ENCODE data around the gene FNDC4. TPM values are rescaled to one million over a fixed set of nuclear protein-coding genes. Genes with fewer than 3 reads are reported as not detected.

The FNDC4 gene
- polyA plus RNA-seq, 1 donor from 2014 or later: 68.2 TPM

DNA sequence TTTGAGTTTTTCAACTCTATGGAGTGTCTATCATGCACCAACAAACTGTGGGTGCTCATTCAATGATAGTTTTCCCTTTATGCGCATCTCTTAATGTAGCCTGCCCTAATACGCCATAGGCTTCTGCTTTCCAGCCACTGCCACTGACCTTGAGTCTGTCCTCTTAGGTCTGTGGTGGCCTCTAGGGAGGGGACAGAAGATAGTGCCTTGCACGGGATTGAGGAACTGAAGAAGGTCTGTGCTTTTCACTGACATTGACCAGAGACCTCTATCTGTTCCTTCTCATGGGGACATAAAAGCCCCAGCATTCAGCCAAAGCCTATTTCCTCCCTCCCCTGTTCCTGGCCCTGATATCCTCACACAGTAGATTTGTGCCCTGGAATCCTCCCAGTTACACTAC is 4.0 kb upstream of the FNDC4 start:
- Histone ChIP-seq H3F3A (ENCODE audit: insufficient read depth, low read length, poor library complexity, severe bottlenecking) (no peaks in the 10 kb centered on the region), H3K4me2 (ENCODE audit: low read length) (no peak overlapping the region), H3K9me2 (ENCODE audit: insufficient read depth, low read length) (no peaks in the 10 kb centered on the region), H3K36me3 (ENCODE audit: insufficient read depth, low read length) (no peaks in the 10 kb centered on the region), H3K27ac (ENCODE audit: low read length) (no peak overlapping the region), H4K20me1 (ENCODE audit: insufficient read depth) (no peaks in the 10 kb centered on the region), H3K4me3 (ENCODE audit: low read length) (no peak overlapping the region), H3K9me3 (ENCODE audit: low read length) (no peaks in the 10 kb centered on the region), H2AFZ (ENCODE audit: low read depth, low read length) (no peak overlapping the region), H3K9ac (ENCODE audit: low read length) (no peak overlapping the region), H3K27me3 (ENCODE audit: insufficient read depth, low read depth, low read length) (peaks cover 7% of the 10 kb centered on the region), H3K79me2 (replicated peaks; ENCODE audit: insufficient read depth, low read length) (no peaks in the 10 kb centered on the region)
- TF ChIP-seq EZH2 (IDR thresholded peaks at IDR 0.05; ENCODE audit: borderline replicate concordance, insufficient read depth, low read length, poor library complexity, severe bottlenecking): no peak
- TF ChIP-seq SMC3 (conservative IDR thresholded peaks at IDR 0.05; ENCODE audit: poor library complexity): no peak
- no peak for TF ChIP-seq TAF1 (IDR thresholded peaks at IDR 0.05; ENCODE audit: low read depth)
- TF ChIP-seq MXI1 (conservative IDR thresholded peaks at IDR 0.05; ENCODE audit: poor library complexity, severe bottlenecking): no peak
- TF ChIP-seq, protein P1, sequence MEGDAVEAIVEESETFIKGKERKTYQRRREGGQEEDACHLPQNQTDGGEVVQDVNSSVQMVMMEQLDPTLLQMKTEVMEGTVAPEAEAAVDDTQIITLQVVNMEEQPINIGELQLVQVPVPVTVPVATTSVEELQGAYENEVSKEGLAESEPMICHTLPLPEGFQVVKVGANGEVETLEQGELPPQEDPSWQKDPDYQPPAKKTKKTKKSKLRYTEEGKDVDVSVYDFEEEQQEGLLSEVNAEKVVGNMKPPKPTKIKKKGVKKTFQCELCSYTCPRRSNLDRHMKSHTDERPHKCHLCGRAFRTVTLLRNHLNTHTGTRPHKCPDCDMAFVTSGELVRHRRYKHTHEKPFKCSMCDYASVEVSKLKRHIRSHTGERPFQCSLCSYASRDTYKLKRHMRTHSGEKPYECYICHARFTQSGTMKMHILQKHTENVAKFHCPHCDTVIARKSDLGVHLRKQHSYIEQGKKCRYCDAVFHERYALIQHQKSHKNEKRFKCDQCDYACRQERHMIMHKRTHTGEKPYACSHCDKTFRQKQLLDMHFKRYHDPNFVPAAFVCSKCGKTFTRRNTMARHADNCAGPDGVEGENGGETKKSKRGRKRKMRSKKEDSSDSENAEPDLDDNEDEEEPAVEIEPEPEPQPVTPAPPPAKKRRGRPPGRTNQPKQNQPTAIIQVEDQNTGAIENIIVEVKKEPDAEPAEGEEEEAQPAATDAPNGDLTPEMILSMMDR (IDR thresholded peaks at IDR 0.05; ENCODE audit: poor library complexity, severe bottlenecking): no peak
- no peak for TF ChIP-seq EP300 (conservative IDR thresholded peaks at IDR 0.05; ENCODE audit: poor library complexity, severe bottlenecking)
- no peak for TF ChIP-seq POLR2AphosphoS5 (IDR thresholded peaks at IDR 0.05)
- TF ChIP-seq, protein P2, sequence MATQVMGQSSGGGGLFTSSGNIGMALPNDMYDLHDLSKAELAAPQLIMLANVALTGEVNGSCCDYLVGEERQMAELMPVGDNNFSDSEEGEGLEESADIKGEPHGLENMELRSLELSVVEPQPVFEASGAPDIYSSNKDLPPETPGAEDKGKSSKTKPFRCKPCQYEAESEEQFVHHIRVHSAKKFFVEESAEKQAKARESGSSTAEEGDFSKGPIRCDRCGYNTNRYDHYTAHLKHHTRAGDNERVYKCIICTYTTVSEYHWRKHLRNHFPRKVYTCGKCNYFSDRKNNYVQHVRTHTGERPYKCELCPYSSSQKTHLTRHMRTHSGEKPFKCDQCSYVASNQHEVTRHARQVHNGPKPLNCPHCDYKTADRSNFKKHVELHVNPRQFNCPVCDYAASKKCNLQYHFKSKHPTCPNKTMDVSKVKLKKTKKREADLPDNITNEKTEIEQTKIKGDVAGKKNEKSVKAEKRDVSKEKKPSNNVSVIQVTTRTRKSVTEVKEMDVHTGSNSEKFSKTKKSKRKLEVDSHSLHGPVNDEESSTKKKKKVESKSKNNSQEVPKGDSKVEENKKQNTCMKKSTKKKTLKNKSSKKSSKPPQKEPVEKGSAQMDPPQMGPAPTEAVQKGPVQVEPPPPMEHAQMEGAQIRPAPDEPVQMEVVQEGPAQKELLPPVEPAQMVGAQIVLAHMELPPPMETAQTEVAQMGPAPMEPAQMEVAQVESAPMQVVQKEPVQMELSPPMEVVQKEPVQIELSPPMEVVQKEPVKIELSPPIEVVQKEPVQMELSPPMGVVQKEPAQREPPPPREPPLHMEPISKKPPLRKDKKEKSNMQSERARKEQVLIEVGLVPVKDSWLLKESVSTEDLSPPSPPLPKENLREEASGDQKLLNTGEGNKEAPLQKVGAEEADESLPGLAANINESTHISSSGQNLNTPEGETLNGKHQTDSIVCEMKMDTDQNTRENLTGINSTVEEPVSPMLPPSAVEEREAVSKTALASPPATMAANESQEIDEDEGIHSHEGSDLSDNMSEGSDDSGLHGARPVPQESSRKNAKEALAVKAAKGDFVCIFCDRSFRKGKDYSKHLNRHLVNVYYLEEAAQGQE (IDR thresholded peaks at IDR 0.05; ENCODE audit: borderline replicate concordance): no peak
- no peak for TF ChIP-seq RAD21 (conservative IDR thresholded peaks at IDR 0.05)

DNA sequence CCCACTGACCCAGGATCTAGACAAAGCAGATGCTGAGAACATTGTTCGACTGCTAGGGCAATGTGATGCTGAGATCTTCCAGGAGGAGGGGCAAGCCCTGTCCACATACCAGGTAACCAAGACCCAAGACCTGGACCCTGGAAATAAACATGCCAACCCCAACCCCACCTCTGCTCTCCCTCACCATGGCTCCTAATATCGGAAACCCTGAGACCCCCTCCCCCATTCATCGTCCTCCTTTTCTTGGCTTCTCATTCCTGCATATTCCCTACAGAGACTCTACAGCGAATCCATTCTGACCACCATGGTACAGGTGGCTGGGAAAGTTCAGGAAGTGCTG is 2.3 kb upstream of the FNDC4 start:
- no peak overlapping the region for H3K4me2 ChIP-seq (ENCODE audit: low read length)
- no peaks in the 10 kb centered on the region for H3K9me2 ChIP-seq (ENCODE audit: insufficient read depth, low read length)
- no peak overlapping the region for H3K9ac ChIP-seq (ENCODE audit: low read length)
- no peaks in the 10 kb centered on the region for H3K79me2 ChIP-seq (replicated peaks; ENCODE audit: insufficient read depth, low read length)
- no peaks in the 10 kb centered on the region for H3K36me3 ChIP-seq (ENCODE audit: insufficient read depth, low read length)
- H3F3A ChIP-seq (ENCODE audit: insufficient read depth, low read length, poor library complexity, severe bottlenecking): no peaks in the 10 kb centered on the region
- H3K27me3 ChIP-seq (ENCODE audit: insufficient read depth, low read depth, low read length): peaks cover 7% of the 10 kb centered on the region
- H3K4me3 ChIP-seq (ENCODE audit: low read length): no peak overlapping the region
- TF ChIP-seq, protein P1 (IDR thresholded peaks at IDR 0.05; ENCODE audit: poor library complexity, severe bottlenecking): no peak
- no peak for TF ChIP-seq MXI1 (conservative IDR thresholded peaks at IDR 0.05; ENCODE audit: poor library complexity, severe bottlenecking)
- TF ChIP-seq RAD21 (conservative IDR thresholded peaks at IDR 0.05): no peak
- H3K27ac ChIP-seq (ENCODE audit: low read length): no peak overlapping the region
- H3K9me3 ChIP-seq (ENCODE audit: low read length): no peaks in the 10 kb centered on the region
- no peaks in the 10 kb centered on the region for H4K20me1 ChIP-seq (ENCODE audit: insufficient read depth)
- no peak overlapping the region for H2AFZ ChIP-seq (ENCODE audit: low read depth, low read length)
